ENCODE measurements around the gene C11orf52.
A peak's percentile ranks its signal among the peaks of the same experiment; 100 is the strongest.

The C11orf52 gene

GRCh38 chr11:111939836-111940604 is 21.3 kb downstream of the C11orf52 start:
- DNase-seq = peak; percentile 53

- peak; percentile 88 for DNase-seq
Measured at GRCh38 chr11:111941963-111942362, 23.2 kb downstream of the C11orf52 start.

- no peak for DNase-seq
Measured at GRCh38 chr11:111942829-111943228, 24.1 kb downstream of the C11orf52 start.

- no peak for DNase-seq
Measured at GRCh38 chr11:111944139-111944538, 25.4 kb downstream of the C11orf52 start.

- DNase-seq = no peak
Measured at GRCh38 chr11:111944651-111945051, 25.9 kb downstream of the C11orf52 start.

GRCh38 chr11:111945198-111945597 is 26.5 kb downstream of the C11orf52 start:
- DNase-seq = no peak

GRCh38 chr11:111946499-111946898 is 27.8 kb downstream of the C11orf52 start:
- no peak for DNase-seq

GRCh38 chr11:111947143-111947542 is 28.4 kb downstream of the C11orf52 start:
- no peak for DNase-seq

GRCh38 chr11:111949519-111950426 is 31.1 kb downstream of the C11orf52 start:
- DNase-seq = no peak

- no peak for DNase-seq
Measured at GRCh38 chr11:111951565-111951964, 32.9 kb downstream of the C11orf52 start.

- DNase-seq = no peak
Measured at GRCh38 chr11:111954154-111954553, 35.4 kb downstream of the C11orf52 start.

GRCh38 chr11:111957663-111958444 is 39.1 kb downstream of the C11orf52 start:
- peak; percentile 86 for DNase-seq

- DNase-seq = no peak
Measured at GRCh38 chr11:111960916-111961315, 42.2 kb downstream of the C11orf52 start.

GRCh38 chr11:111961389-111962300 is 42.9 kb downstream of the C11orf52 start:
- no peak for DNase-seq

GRCh38 chr11:111963931-111964340 is 45.2 kb downstream of the C11orf52 start:
- no peak for DNase-seq

GRCh38 chr11:111966678-111967077 is 48.0 kb downstream of the C11orf52 start:
- DNase-seq = no peak

- no peak for DNase-seq
Measured at GRCh38 chr11:111967649-111968048, 48.9 kb downstream of the C11orf52 start.

GRCh38 chr11:111969344-111969743 is 50.6 kb downstream of the C11orf52 start:
- DNase-seq = no peak

GRCh38 chr11:111974446-111974845 is 55.7 kb downstream of the C11orf52 start:
- DNase-seq = no peak

GRCh38 chr11:111975076-111975806 is 56.5 kb downstream of the C11orf52 start:
- DNase-seq = no peak

- DNase-seq = no peak
Measured at GRCh38 chr11:111976119-111976766, 57.5 kb downstream of the C11orf52 start.
